Choroid plexus epithelial cell (primary cell): ENCODE results near the gene ZNF397.

Source experiments
- DNase-seq: peaks from one replicate; pipeline ENCODE4 v3.0.0-alpha.2; 2010; ENCODE audit warnings: low read depth
- H3K4me3 ChIP-seq: 2 replicates; pipeline ENCODE4 v1.5.1; 2011; ENCODE audit warnings: low read depth, mild to moderate bottlenecking, control low read depth, low read length, moderate library complexity
- TF ChIP-seq, protein P1 (sequence below): conservative IDR thresholded peaks from 2 replicates; pipeline ENCODE4 v1.5.1; 2011; ENCODE audit warnings: low read depth, mild to moderate bottlenecking, control low read depth, inconsistent platforms, low read length, moderate library complexity

ZNF397 gene

DNA sequence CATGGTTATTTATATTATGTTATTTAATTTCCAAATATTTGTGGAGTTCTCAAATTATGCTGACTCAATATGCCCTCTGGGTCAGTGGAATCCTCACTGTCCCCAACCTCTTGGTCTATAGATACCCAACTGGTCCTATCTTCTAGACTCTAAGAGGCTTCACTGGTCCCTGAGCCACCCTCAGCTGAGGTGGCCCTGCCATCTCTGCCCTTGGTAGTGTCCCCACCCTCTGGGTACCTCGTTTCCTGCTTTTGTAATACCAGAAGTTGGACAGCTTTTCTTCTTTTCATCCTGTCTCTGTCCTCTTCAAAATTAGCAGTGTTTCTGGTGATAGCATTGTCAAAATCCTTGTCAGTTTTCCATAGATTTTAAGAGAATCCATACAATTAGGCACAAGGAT is 37.3 kb downstream of the ZNF397 start:
- no peak for DNase-seq
- H3K4me3 ChIP-seq: no peak overlapping the region
- TF ChIP-seq, protein P1, sequence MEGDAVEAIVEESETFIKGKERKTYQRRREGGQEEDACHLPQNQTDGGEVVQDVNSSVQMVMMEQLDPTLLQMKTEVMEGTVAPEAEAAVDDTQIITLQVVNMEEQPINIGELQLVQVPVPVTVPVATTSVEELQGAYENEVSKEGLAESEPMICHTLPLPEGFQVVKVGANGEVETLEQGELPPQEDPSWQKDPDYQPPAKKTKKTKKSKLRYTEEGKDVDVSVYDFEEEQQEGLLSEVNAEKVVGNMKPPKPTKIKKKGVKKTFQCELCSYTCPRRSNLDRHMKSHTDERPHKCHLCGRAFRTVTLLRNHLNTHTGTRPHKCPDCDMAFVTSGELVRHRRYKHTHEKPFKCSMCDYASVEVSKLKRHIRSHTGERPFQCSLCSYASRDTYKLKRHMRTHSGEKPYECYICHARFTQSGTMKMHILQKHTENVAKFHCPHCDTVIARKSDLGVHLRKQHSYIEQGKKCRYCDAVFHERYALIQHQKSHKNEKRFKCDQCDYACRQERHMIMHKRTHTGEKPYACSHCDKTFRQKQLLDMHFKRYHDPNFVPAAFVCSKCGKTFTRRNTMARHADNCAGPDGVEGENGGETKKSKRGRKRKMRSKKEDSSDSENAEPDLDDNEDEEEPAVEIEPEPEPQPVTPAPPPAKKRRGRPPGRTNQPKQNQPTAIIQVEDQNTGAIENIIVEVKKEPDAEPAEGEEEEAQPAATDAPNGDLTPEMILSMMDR: no peak

DNA sequence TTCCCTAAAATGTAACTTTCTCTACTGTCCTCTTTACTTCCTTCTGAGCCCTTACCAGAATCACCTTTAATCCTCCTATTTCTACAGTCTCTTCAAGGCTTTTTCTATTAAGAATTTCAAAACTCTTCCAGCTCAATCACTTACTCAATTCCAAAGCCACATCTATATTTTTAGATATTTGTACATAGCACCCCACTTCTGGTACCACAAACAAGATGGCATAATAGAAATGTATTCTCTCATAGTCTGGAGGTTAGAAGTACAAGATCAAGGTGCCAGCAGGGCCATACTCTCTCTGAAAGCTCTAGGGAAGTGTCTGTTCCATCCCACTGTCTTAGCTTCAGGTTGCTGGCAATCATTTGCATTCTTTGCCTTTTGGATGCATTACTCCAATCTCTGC is 38.1 kb downstream of the ZNF397 start:
- no peak for DNase-seq
- H3K4me3 ChIP-seq: no peak overlapping the region
- TF ChIP-seq, protein P1: no peak

DNA sequence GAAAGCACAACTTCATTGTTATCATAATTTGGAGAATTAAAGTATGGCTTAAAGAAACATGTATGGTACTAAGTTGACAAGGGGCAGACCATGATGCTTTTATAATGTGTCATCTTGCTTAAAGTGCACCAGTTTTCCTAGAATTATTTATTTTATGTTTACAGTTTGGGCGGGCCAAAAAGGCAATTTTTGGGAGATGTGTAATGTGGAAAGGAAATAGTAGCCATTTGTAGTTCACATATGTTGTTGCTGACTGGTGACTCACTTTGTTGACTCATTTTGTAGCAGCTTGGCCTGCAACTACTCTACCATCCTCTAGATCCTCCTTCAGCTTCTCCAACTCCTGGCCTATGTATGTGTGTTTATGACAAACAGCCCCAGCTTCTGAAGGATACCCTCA is 41.5 kb downstream of the ZNF397 start:
- DNase-seq: peak; percentile 81
- H3K4me3 ChIP-seq: no peak overlapping the region
- TF ChIP-seq, protein P1: no peak

DNA sequence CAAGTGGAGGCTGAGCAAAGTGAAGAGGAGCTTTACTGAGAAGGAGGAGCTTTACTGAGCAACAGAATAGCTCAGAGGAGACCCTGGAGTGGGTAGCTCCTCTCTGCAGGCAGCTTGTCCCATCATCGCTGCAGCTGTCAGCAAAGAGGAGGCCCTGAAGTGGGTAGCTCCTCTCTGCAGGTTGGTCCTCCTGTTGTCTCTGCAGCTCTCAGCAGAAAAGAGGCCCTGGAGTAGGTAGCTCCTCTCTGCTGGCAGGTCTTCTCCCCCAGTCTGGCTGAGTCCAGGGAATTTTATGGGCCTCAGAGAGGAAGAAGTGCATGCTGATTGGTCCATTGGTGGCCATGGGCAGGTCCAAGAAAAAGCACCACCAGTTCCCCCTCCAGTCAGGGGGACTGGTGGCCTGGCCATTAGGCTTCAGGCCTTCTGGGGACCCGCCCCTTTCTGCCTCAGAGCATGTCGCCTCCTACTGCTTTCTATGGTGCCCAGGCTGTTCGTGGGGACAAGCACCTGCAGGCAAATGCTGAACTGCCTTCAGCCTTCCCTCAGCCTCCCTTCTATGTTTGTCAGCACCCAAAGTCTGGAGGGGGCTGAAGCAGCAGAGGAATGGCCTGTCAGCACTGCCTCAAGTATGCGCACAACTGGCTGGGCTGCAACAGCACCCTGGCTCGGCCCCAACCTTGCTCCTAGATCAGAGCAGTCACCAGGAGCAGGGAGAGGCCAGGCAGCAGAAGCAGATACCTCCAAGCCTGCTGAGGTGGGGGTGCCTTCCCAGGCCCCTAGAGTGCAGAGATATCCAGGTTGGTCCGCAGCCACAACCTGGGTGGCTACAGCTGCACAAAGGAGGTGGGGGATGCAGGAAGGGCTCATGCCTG is 43.3 kb downstream of the ZNF397 start:
- DNase-seq: no peak
- TF ChIP-seq, protein P1: no peak
- no peak overlapping the region for H3K4me3 ChIP-seq

DNA sequence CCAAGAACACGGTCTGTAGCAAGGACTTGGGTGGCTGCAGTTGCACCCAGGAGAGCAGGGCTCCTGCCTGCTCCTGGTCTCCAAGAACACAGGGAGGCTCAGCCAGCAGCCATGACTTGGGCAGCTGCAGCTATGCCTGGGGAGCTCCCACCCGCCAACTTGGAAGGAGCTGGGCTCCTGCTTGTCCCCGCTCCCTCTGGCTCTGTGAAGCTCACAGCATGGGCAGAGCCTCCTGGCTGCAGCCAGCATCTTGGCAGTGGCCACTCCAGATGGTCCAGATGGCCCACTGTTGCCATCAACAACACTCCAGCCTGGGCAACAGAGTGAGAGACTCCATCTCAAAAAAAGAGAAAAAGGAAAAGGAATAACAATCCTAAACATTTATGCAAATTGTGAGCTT is 44.0 kb downstream of the ZNF397 start:
- TF ChIP-seq, protein P1: no peak
- no peak for DNase-seq
- no peak overlapping the region for H3K4me3 ChIP-seq

GRCh38 chr18:35289293-35289692 is 48.5 kb downstream of the ZNF397 start:
- TF ChIP-seq, protein P1: no peak
- no peak for DNase-seq
- H3K4me3 ChIP-seq: peak overlapping the region; percentile 82

DNA sequence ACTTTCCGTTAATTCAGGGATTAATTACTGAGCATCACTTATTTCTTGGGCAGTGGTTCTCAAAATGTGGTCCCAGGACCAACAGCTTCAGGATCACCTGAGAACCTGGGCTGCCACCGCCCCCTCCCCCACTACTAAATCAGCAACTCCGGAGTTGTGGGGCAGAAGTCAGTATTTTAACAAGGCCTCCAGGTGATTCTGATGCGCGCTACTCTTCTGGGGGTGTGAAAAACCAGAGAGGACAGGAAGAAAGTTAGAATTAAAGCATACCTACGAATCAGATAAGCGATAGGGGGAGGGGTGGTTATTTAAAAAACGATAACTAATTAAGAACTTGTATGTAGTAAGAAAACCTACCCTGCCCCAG is 48.9 kb downstream of the ZNF397 start:
- no peak for DNase-seq

More for the DNA sequence above, 48.9 kb downstream of the ZNF397 start:
- H3K4me3 ChIP-seq: peak overlapping the region; percentile 82
- TF ChIP-seq, protein P1: no peak
